Neural progenitor cell (in vitro differentiated cells): ENCODE measurements around the gene CSNK1G2. TPM values are rescaled to one million over a fixed set of nuclear protein-coding genes. Genes with fewer than 3 reads are reported as not detected.

Source experiments
- DNase-seq: peaks from one replicate; pipeline ENCODE4 v3.0.0-alpha.2; 2016; ENCODE audit warnings: low spot score
- H2AFZ ChIP-seq: fragments of 200-600 bp; sonication (generic); replicated peaks from 2 replicates; pipeline ENCODE4 v1.6.1; 2016; ENCODE audit warnings: antibody characterized with exemption
- H3F3A ChIP-seq: fragments of 200-600 bp; sonication (generic); 2 replicates; pipeline ENCODE4 v1.6.1; 2016; ENCODE audit warnings: antibody characterized with exemption, low read depth
- H3K27ac ChIP-seq: fragments of 200-600 bp; sonication (generic); 2 replicates; pipeline ENCODE4 v1.5.1; 2016; ENCODE audit warnings: mild to moderate bottlenecking
- H3K27me3 ChIP-seq: fragments of 200-600 bp; sonication (generic); 2 replicates; pipeline ENCODE4 v1.6.1; 2016; ENCODE audit warnings: mild to moderate bottlenecking, moderate library complexity
- H3K36me3 ChIP-seq: fragments of 200-600 bp; sonication (generic); 2 replicates; pipeline ENCODE4 v1.5.1; 2016
- H3K4me1 ChIP-seq: fragments of 200-600 bp; sonication (generic); 2 replicates; pipeline ENCODE4 v1.6.1; 2016; ENCODE audit warnings: mixed run types
- H3K4me2 ChIP-seq: fragments of 200-600 bp; sonication (generic); 2 replicates; pipeline ENCODE4 v1.6.1; 2016
- H3K4me3 ChIP-seq: fragments of 200-600 bp; sonication (generic); 2 replicates; pipeline ENCODE4 v1.5.1; 2016
- H3K79me2 ChIP-seq: fragments of 200-600 bp; sonication (generic); 2 replicates; pipeline ENCODE4 v1.6.1; 2016; ENCODE audit warnings: low read depth
- H3K9ac ChIP-seq: fragments of 200-600 bp; sonication (generic); 2 replicates; pipeline ENCODE4 v1.6.1; 2016
- H3K9me3 ChIP-seq: fragments of 200-600 bp; sonication (generic); 2 replicates; pipeline ENCODE4 v1.5.1; 2016; ENCODE audit warnings: low read depth
- H4K20me1 ChIP-seq: fragments of 200-600 bp; sonication (generic); 2 replicates; pipeline ENCODE4 v1.6.1; 2016; ENCODE audit warnings: low read depth
- H3K27ac Mint-ChIP-seq: 3 replicates; pipeline ENCODE4 v1.8.0; 2021; ENCODE audit warnings: mixed read lengths
- H3K27me3 Mint-ChIP-seq: 2 replicates; pipeline ENCODE4 v1.8.0; 2022; ENCODE audit warnings: low read depth, mild to moderate bottlenecking, inconsistent platforms, moderate library complexity, mixed read lengths; ENCODE audit not compliant: insufficient read depth
- H3K36me3 Mint-ChIP-seq: 3 replicates; pipeline ENCODE4 v1.8.0; 2021; ENCODE audit warnings: mixed read lengths
- H3K4me1 Mint-ChIP-seq: 3 replicates; pipeline ENCODE4 v1.8.0; 2021; ENCODE audit warnings: mixed read lengths
- H3K4me3 Mint-ChIP-seq: 3 replicates; pipeline ENCODE4 v1.8.0; 2021; ENCODE audit warnings: mild to moderate bottlenecking, moderate library complexity, mixed read lengths
- H3K9me3 Mint-ChIP-seq: 3 replicates; pipeline ENCODE4 v1.8.0; 2020; ENCODE audit warnings: mixed read lengths
- EZH2 ChIP-seq: fragments of 200-600 bp; sonication (generic); IDR thresholded peaks from 2 replicates; pipeline ENCODE4 v1.6.1; 2017; ENCODE audit warnings: antibody characterized with exemption, mild to moderate bottlenecking, moderate library complexity
- EZH2phosphoT487 ChIP-seq: fragments of 200-600 bp; sonication (generic); IDR thresholded peaks from 2 replicates; pipeline ENCODE4 v1.6.1; 2017; ENCODE audit warnings: antibody characterized with exemption
- total RNA-seq: library from RNA; depleted of rRNA; stranded (reverse); fragments of >200 nt; gene quantifications from 2 replicates; pipeline ENCODE4 v1.2.3, GENCODE V29; 2015; ENCODE audit warnings: low replicate concordance
- TF ChIP-seq, protein P1 (sequence below): fragments of 200-600 bp; sonication (generic); IDR thresholded peaks from 2 replicates; pipeline ENCODE4 v1.5.1; 2017; ENCODE audit warnings: antibody characterized with exemption, mild to moderate bottlenecking

Gene CSNK1G2
- total RNA-seq, 1 donor from 2014 or later, result 49.6 TPM

DNA sequence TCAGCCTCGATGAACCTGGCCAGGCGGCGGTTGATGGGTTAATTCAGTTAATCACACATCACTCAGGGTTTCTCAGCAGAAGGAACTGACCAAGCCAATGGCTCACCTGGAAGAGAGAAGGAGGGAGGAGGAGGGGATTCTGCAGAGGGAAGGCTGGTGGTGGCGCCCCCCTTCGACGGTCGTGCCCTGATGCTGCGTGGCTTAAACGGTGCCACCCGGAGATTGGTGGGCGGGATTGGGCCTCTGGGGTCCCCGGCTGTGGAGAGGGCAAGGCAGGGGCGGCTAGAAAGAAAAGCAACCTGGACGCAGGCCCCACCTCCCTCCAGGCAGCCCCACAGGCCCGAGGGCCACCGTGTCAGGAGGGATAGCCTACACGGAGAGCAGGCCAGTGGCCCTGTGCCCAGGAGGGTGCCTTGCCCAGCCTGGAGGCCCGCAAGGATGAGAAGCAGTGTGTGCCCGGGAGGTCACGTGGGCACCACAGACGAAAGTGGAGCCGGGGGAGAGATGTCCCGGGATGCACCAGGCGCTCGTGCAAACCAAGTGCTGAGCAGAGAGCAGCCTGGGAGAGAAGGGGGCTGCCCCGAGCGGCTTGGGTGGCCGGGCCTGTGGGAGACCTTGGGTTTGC lies 16.0 kb downstream of the CSNK1G2 start:
- peaks cover 96% of the 10 kb centered on the region for H4K20me1 ChIP-seq
- H3K4me2 ChIP-seq, result no peak overlapping the region
- Mint-ChIP-seq H3K36me3 (peaks cover 4% of the 10 kb centered on the region), H3K27me3 (no peaks in the 10 kb centered on the region), H3K27ac (no peak overlapping the region), H3K9me3 (no peaks in the 10 kb centered on the region), H3K4me3 (no peak overlapping the region), H3K4me1 (peaks cover 13% of the 10 kb centered on the region)
- H3K4me3 ChIP-seq, result no peak overlapping the region
- no peaks in the 10 kb centered on the region for H3K9me3 ChIP-seq
- DNase-seq, result peak; percentile 40
- H3K9ac ChIP-seq, result peak overlapping the region; percentile 37
- peaks cover 93% of the 10 kb centered on the region for H3K79me2 ChIP-seq
- peaks cover 12% of the 10 kb centered on the region for H3K4me1 ChIP-seq
- H3K36me3 ChIP-seq, result no peaks in the 10 kb centered on the region
- no peak overlapping the region for H3K27ac ChIP-seq
- H3F3A ChIP-seq, result no peaks in the 10 kb centered on the region
- H3K27me3 ChIP-seq, result no peaks in the 10 kb centered on the region
- TF ChIP-seq, protein P1, sequence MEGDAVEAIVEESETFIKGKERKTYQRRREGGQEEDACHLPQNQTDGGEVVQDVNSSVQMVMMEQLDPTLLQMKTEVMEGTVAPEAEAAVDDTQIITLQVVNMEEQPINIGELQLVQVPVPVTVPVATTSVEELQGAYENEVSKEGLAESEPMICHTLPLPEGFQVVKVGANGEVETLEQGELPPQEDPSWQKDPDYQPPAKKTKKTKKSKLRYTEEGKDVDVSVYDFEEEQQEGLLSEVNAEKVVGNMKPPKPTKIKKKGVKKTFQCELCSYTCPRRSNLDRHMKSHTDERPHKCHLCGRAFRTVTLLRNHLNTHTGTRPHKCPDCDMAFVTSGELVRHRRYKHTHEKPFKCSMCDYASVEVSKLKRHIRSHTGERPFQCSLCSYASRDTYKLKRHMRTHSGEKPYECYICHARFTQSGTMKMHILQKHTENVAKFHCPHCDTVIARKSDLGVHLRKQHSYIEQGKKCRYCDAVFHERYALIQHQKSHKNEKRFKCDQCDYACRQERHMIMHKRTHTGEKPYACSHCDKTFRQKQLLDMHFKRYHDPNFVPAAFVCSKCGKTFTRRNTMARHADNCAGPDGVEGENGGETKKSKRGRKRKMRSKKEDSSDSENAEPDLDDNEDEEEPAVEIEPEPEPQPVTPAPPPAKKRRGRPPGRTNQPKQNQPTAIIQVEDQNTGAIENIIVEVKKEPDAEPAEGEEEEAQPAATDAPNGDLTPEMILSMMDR, result peak; percentile 34
- TF ChIP-seq EZH2phosphoT487, result no peak
- TF ChIP-seq EZH2, result no peak
- no peak overlapping the region for H2AFZ ChIP-seq

DNA sequence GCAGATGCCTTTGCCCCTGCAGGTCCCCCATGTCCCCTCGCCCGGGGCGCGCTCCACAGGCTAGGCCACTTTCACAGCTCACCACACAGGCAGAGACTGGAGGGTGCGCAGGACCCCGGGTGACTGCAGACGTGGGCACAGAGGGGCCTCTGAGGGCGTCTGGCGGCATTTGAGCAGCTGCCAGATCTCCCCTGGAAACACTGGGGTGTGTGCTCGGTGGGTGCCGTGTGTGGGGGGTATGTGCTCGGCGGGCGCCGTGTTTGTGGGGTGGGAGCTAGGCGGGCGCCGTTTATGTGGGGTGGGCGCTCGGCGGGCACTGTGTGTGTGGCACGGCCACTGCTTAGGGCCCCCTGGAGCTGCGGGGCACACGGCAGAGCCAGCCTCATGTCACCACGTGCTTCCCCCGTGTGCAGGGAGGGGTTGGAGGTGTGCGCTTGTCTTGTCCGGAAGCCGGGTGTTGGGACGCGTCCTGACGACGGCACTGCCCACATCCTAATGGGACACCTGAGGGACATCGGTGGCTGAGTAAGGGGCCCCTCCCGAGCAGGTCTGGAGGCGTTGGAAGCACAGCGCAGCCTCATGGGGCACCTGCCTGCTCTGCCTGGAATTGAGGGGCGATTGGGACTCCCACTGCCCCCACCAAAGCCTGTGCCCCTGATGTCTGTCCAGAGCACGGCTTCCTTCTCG lies 16.7 kb downstream of the CSNK1G2 start:
- Histone ChIP-seq H3K27me3 (no peaks in the 10 kb centered on the region), H3K4me2 (no peak overlapping the region), H2AFZ (no peak overlapping the region), H3K79me2 (peaks cover 92% of the 10 kb centered on the region), H3K27ac (no peak overlapping the region), H3K36me3 (no peaks in the 10 kb centered on the region), H3F3A (no peaks in the 10 kb centered on the region), H3K9ac (peak overlapping the region; percentile 37), H3K4me3 (no peak overlapping the region), H3K4me1 (peaks cover 12% of the 10 kb centered on the region), H3K9me3 (no peaks in the 10 kb centered on the region), H4K20me1 (peaks cover 91% of the 10 kb centered on the region)
- Mint-ChIP-seq H3K27me3 (no peaks in the 10 kb centered on the region), H3K4me3 (no peak overlapping the region), H3K4me1 (peaks cover 13% of the 10 kb centered on the region), H3K27ac (no peak overlapping the region), H3K9me3 (no peaks in the 10 kb centered on the region), H3K36me3 (no peaks in the 10 kb centered on the region)
- no peak for DNase-seq
- TF ChIP-seq EZH2phosphoT487, result no peak
- TF ChIP-seq, protein P1, result no peak
- no peak for TF ChIP-seq EZH2

DNA sequence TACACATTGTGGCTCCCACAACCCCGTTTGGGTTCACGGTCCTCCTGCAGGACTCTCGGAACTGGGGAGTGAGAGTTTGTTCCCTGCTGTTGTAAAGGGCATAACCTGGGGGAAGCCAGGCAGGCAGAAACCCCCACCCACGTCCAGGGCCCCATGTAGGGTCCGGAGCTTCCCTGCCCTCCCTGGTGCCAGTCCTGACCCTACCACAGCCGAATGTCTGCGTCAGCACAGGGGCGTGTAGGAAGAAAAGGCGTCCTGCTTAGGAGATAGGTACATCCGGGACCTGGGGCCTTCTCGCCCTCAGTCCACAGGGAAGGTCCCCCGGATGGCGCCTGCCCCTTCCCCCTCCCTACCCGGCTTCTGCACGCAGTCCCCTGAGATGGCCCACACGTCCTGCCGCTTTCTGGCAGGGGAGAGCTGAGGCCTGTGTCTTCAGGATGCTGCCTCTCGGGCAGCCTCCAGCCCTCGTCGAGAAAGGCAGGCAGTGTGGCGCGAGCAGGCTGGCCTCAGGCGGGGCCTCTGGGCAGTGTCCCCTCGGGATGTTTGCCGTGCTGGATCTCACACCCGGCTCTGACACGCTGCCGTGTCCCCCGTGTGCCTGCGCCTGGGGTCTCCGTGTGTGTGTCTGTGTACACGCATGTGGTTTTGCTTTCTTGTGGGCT lies 19.1 kb downstream of the CSNK1G2 start:
- Histone ChIP-seq H3K79me2 (peaks cover 87% of the 10 kb centered on the region), H3K4me1 (peaks cover 12% of the 10 kb centered on the region)

More for the DNA sequence above, 19.1 kb downstream of the CSNK1G2 start:
- Histone ChIP-seq H3F3A (no peaks in the 10 kb centered on the region), H3K27me3 (no peaks in the 10 kb centered on the region), H3K9ac (no peak overlapping the region), H2AFZ (no peak overlapping the region), H3K4me2 (no peak overlapping the region), H3K9me3 (no peaks in the 10 kb centered on the region), H3K27ac (no peak overlapping the region), H3K36me3 (no peaks in the 10 kb centered on the region), H4K20me1 (peaks cover 91% of the 10 kb centered on the region), H3K4me3 (no peak overlapping the region)
- H3K4me1 Mint-ChIP-seq, result peaks cover 13% of the 10 kb centered on the region
- H3K36me3 Mint-ChIP-seq, result no peaks in the 10 kb centered on the region
- no peaks in the 10 kb centered on the region for H3K9me3 Mint-ChIP-seq
- DNase-seq, result no peak
- H3K27me3 Mint-ChIP-seq, result no peaks in the 10 kb centered on the region
- no peak for TF ChIP-seq EZH2
- no peak for TF ChIP-seq EZH2phosphoT487
- TF ChIP-seq, protein P1, result no peak
- H3K4me3 Mint-ChIP-seq, result no peak overlapping the region
- H3K27ac Mint-ChIP-seq, result no peak overlapping the region
